ENCODE data around the gene KLHL9.

The KLHL9 gene

DNA sequence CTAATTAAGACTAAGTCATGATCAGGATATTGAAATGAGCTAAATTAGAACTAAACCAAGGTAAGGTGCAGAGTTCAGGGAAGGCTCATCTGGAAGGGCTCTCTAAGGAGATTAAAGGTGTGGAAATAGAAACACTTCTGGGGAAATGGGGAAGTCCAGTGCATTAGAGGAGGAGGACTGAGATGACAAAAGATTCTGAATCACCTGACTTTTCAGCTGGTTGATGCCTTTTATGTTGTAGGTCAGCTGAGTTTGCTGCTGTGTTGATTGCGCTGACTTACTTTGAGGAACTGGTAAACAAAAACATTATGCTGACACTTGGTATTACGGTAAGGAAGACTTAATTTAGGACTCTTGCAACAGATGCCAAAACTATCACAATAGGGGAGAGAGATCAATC lies 53.9 kb downstream of the KLHL9 start:
- no peak for DNase-seq (ENCODE audit: low read depth, low spot score)
- TF ChIP-seq, protein P1, sequence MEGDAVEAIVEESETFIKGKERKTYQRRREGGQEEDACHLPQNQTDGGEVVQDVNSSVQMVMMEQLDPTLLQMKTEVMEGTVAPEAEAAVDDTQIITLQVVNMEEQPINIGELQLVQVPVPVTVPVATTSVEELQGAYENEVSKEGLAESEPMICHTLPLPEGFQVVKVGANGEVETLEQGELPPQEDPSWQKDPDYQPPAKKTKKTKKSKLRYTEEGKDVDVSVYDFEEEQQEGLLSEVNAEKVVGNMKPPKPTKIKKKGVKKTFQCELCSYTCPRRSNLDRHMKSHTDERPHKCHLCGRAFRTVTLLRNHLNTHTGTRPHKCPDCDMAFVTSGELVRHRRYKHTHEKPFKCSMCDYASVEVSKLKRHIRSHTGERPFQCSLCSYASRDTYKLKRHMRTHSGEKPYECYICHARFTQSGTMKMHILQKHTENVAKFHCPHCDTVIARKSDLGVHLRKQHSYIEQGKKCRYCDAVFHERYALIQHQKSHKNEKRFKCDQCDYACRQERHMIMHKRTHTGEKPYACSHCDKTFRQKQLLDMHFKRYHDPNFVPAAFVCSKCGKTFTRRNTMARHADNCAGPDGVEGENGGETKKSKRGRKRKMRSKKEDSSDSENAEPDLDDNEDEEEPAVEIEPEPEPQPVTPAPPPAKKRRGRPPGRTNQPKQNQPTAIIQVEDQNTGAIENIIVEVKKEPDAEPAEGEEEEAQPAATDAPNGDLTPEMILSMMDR (IDR thresholded peaks at IDR 0.05; ENCODE audit: low read depth, low read length) = no peak
- in situ Hi-C loops (cut with HindIII; ENCODE audit: low sequenced_read_pairs) = no loop called here
- no peak overlapping the region for H3K4me3 ChIP-seq (ENCODE audit: low read depth, low read length)

Data from astrocyte of the spinal cord (primary cell).